ENCODE data around the gene DKKL1. TPM values are rescaled to one million over a fixed set of nuclear protein-coding genes. Genes with fewer than 3 reads are reported as not detected.

DKKL1 gene
- total and polyA plus RNA-seq, 2 experiments from 2014 or later: 0.76 to 2.9 TPM

DNA sequence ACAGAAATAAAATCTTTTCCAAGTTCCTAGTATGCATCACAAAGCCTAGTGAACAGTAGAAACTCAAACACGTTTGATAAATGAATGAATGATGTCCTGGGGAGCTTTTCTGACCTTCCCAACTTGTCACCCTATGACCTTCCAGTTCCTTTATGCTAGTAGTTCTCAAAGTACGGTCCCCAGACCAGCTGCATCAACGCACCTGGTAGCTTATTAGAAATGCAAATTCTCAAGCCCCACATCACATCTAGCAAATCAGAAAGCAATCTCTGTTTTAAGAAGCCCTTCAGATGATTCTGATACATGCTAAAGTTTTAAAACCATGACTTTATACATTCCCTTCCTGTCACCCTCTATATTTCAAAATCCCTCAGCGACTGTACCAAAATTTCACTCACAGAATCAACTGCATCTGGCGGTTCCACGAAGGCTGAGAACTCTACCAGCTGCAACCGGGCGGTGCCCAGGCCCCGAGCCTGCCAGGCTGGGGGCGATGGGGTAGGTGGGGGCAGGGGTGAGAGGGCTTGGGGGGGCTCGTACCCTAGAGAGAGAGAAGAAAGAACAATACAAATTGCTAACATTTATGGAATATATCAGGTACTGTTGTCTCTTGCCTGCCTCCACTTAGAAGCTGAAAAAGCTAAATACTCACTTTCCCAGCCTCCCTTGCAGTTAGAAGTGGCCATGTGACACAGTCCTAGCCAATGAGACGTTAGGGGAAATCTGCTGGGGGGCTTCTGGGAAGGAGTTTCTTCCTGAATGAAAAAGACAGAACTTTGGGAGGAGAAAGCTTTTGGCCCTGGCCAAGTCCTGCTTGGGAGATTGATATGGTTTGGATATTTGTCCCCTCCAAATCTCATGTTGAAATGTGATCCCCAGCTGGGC, 15.1 kb upstream of the DKKL1 start (continued):
- TF ChIP-seq ZNF462 (CRISPR knock-in tag; IDR thresholded peaks at IDR 0.05) (no peak), EZH2 (IDR thresholded peaks at IDR 0.05; ENCODE audit: low read depth, unreplicated experiment) (no peak), ZNF331 (CRISPR knock-in tag; IDR thresholded peaks at IDR 0.05; ENCODE audit: low read depth) (no peak), CREB1 (CRISPR knock-in tag; IDR thresholded peaks at IDR 0.05; ENCODE audit: low read depth) (no peak), NANOG (IDR thresholded peaks at IDR 0.05; ENCODE audit: borderline replicate concordance) (no peak), STAT1 (IDR thresholded peaks at IDR 0.05; ENCODE audit: unreplicated experiment) (no peak), CTCF (conservative IDR thresholded peaks at IDR 0.05; ENCODE audit: low read depth in 2 of 2) (no peak), ETS1 (IDR thresholded peaks at IDR 0.05) (no peak)

All from GM23338 (cell line).